H1 (cell line): ENCODE data around the gene OPA3. TPM values are rescaled to one million over a fixed set of nuclear protein-coding genes. Genes with fewer than 3 reads are reported as not detected.

Source experiments
- CTCF ChIA-PET: fragments of 300-600 bp; sonication (Branson Sonifier 250); formaldehyde crosslinking; loops from one replicate; lab custom pipeline; 2021; ENCODE audit not compliant: partially characterized antibody; lab: Charles Lee
- POLR2A ChIA-PET: fragments of 300-600 bp; sonication (Branson Sonifier 250); formaldehyde crosslinking; loops from one replicate; lab custom pipeline; 2021; ENCODE audit warnings: inconsistent platforms; ENCODE audit not compliant: partially characterized antibody; lab: Charles Lee
- DNase-seq, 2 experiments: peaks; one replicate each; pipeline versions ENCODE4 v3.0.0 to v3.0.0-alpha.2; 2010 to 2022; ENCODE audit warnings: low spot score in 2 of 2, low read depth in 1 of 2, mixed read lengths in 1 of 2
- FAIRE-seq: peaks from 2 replicates; lab custom pipeline; 2011; peaks lifted over from hg19 to GRCh38; lab: Jason Lieb, UNC
- H2AFZ ChIP-seq: 2 replicates; pipeline ENCODE4 v1.8.1; 2012; ENCODE audit warnings: low read length, inconsistent platforms
- H2AK5ac ChIP-seq: 2 replicates; pipeline ENCODE4 v1.6.1; 2013; ENCODE audit warnings: low read depth, low read length
- H2BK120ac ChIP-seq: replicated peaks from 2 replicates; pipeline ENCODE3; 2013; ENCODE audit warnings: low read depth, low read length, inconsistent platforms
- H2BK12ac ChIP-seq: 2 replicates; pipeline ENCODE4 v1.6.1; 2013; ENCODE audit warnings: low read depth, low read length
- H2BK15ac ChIP-seq: 2 replicates; pipeline ENCODE4 v1.6.1; 2013; ENCODE audit warnings: low read length
- H2BK20ac ChIP-seq: 2 replicates; pipeline ENCODE4 v1.6.1; 2013; ENCODE audit warnings: low read length
- H2BK5ac ChIP-seq: 2 replicates; pipeline ENCODE4 v1.6.1; 2013; ENCODE audit warnings: low read depth, low read length
- H3K14ac ChIP-seq: 2 replicates; pipeline ENCODE4 v1.6.1; 2013; ENCODE audit warnings: inconsistent platforms; ENCODE audit not compliant: insufficient read length
- H3K18ac ChIP-seq: 2 replicates; pipeline ENCODE4 v1.6.1; 2013; ENCODE audit warnings: low read length; ENCODE audit errors: extremely low read depth
- H3K23ac ChIP-seq: 2 replicates; pipeline ENCODE4 v1.6.1; 2013; ENCODE audit warnings: inconsistent platforms; ENCODE audit not compliant: insufficient read length
- H3K23me2 ChIP-seq: 2 replicates; pipeline ENCODE4 v1.6.1; 2013; ENCODE audit warnings: low read depth, low read length
- H3K27ac ChIP-seq: 2 replicates; pipeline ENCODE4 v1.6.1; 2011; ENCODE audit warnings: low read depth, low read length, inconsistent platforms
- H3K27me3 ChIP-seq, 4 experiments: replicated peaks in 1 of 4; 1 replicate in 1 of 4; 2 replicates in 3 of 4; pipeline versions ENCODE4 v1.6.1 to v1.8.1; 2011 to 2013; ENCODE audit warnings: low read length in 3 of 4, mild to moderate bottlenecking in 3 of 4, inconsistent platforms in 2 of 4, mixed read lengths in 2 of 4, moderate library complexity in 1 of 4; ENCODE audit not compliant: control insufficient read depth in 3 of 4, insufficient read depth in 3 of 4; ENCODE audit errors: extremely low read depth in 1 of 4
- H3K36me3 ChIP-seq, 4 experiments: 2 replicates each; pipeline versions ENCODE4 v1.6.1 to v1.8.1; 2011 to 2013; ENCODE audit warnings: mild to moderate bottlenecking in 4 of 4, low read length in 3 of 4, moderate library complexity in 2 of 4, control low read depth in 1 of 4, inconsistent platforms in 1 of 4; ENCODE audit not compliant: insufficient read depth in 4 of 4, control insufficient read depth in 2 of 4
- H3K4ac ChIP-seq: replicated peaks from 2 replicates; pipeline ENCODE3; 2013; ENCODE audit warnings: low read length, low read depth, mixed read lengths, inconsistent platforms; ENCODE audit not compliant: insufficient read length
- H3K4me1 ChIP-seq, 4 experiments: replicated peaks in 1 of 4; 1 replicate in 1 of 4; 2 replicates in 3 of 4; pipeline versions ENCODE4 v1.6.1 to v1.8.1; 2011 to 2013; ENCODE audit warnings: low read length in 3 of 4, inconsistent platforms in 2 of 4, mixed read lengths in 1 of 4; ENCODE audit not compliant: insufficient read depth in 4 of 4, control insufficient read depth in 3 of 4
- H3K4me2 ChIP-seq, 2 experiments: 2 replicates each; pipeline versions ENCODE4 v1.6.1 to v1.8.1; 2011 to 2013; ENCODE audit warnings: low read depth in 2 of 2, low read length in 2 of 2, control low read depth in 1 of 2, inconsistent platforms in 1 of 2, mild to moderate bottlenecking in 1 of 2; ENCODE audit not compliant: insufficient read depth in 1 of 2
- H3K4me3 ChIP-seq, 4 experiments: fragments of 200-600, 300-600 bp in 1 of 4; sonication (generic), shearing (Covaris generic), sonication (Bioruptor Twin) in 1 of 4; 2 replicates each; pipeline versions ENCODE4 v1.5.1 to v1.8.1; 2011 to 2016; ENCODE audit warnings: low read length in 4 of 4, low read depth in 3 of 4, control low read depth in 2 of 4, inconsistent platforms in 2 of 4, mild to moderate bottlenecking in 2 of 4, mixed read lengths in 1 of 4, moderate library complexity in 1 of 4; ENCODE audit not compliant: insufficient read depth in 2 of 4; ENCODE audit errors: extremely low read depth in 1 of 4
- H3K56ac ChIP-seq: replicated peaks from 2 replicates; pipeline ENCODE3; 2013; ENCODE audit warnings: low read depth, mild to moderate bottlenecking, mixed read lengths, low read length, inconsistent platforms; ENCODE audit not compliant: insufficient read length
- H3K79me1 ChIP-seq: 2 replicates; pipeline ENCODE4 v1.6.1; 2013; ENCODE audit warnings: low read depth, low read length, control low read depth
- H3K79me2 ChIP-seq, 2 experiments: 2 replicates each; pipeline versions ENCODE4 v1.6.1 to v1.8.1; 2012 to 2013; ENCODE audit warnings: low read length in 2 of 2, mild to moderate bottlenecking in 2 of 2, inconsistent platforms in 1 of 2; ENCODE audit not compliant: insufficient read depth in 2 of 2, control insufficient read depth in 1 of 2
- H3K9ac ChIP-seq, 4 experiments: replicated peaks in 1 of 4; 1 replicate in 1 of 4; 2 replicates in 3 of 4; pipeline versions ENCODE4 v1.6.1 to v1.8.1; 2011 to 2013; ENCODE audit warnings: low read depth in 3 of 4, low read length in 3 of 4, control low read depth in 2 of 4, mild to moderate bottlenecking in 2 of 4, moderate library complexity in 2 of 4, inconsistent platforms in 1 of 4; ENCODE audit errors: extremely low read depth in 1 of 4
- H3K9me3 ChIP-seq, 2 experiments: 2 replicates each; pipeline versions ENCODE4 v1.6.1 to v1.8.1; 2012 to 2013; ENCODE audit warnings: mild to moderate bottlenecking in 2 of 2, moderate library complexity in 2 of 2, control low read depth in 1 of 2, inconsistent platforms in 1 of 2, low read depth in 1 of 2, low read length in 1 of 2, mixed read lengths in 1 of 2; ENCODE audit not compliant: insufficient read depth in 2 of 2
- H4K20me1 ChIP-seq, 2 experiments: replicated peaks in 1 of 2; 2 replicates each; pipeline versions ENCODE3 to v1.8.1; 2011 to 2013; ENCODE audit warnings: inconsistent platforms in 2 of 2, low read length in 2 of 2, mild to moderate bottlenecking in 1 of 2; ENCODE audit not compliant: insufficient read depth in 2 of 2, control insufficient read depth in 1 of 2
- H4K5ac ChIP-seq: 2 replicates; pipeline ENCODE4 v1.6.1; 2013; ENCODE audit warnings: low read length, low read depth, mixed read lengths, inconsistent platforms; ENCODE audit not compliant: insufficient read length
- H4K8ac ChIP-seq: 2 replicates; pipeline ENCODE4 v1.8.0; 2013; ENCODE audit warnings: mild to moderate bottlenecking, moderate library complexity, low read length, inconsistent platforms; ENCODE audit not compliant: insufficient read depth; ENCODE audit errors: extremely low read depth
- H4K91ac ChIP-seq: replicated peaks from 2 replicates; pipeline ENCODE3; 2013; ENCODE audit warnings: low read length, mixed read lengths, inconsistent platforms; ENCODE audit not compliant: insufficient read length
- BACH1 ChIP-seq: IDR thresholded peaks from 2 replicates; pipeline ENCODE4 v1.6.1; 2012; ENCODE audit warnings: low read length, improper control_type of control experiment
- JUND ChIP-seq: IDR thresholded peaks from 2 replicates; pipeline ENCODE4 v1.6.1; 2011; ENCODE audit warnings: mild to moderate bottlenecking, improper control_type of control experiment, low read length
- RXRA ChIP-seq: IDR thresholded peaks from 2 replicates; pipeline ENCODE4 v1.6.1; 2011; ENCODE audit warnings: low read depth, mild to moderate bottlenecking, low read length, moderate library complexity; ENCODE audit not compliant: insufficient read depth
- WGBS, 2 experiments: shearing (Covaris generic) in 1 of 2; methylation state at CpG; one replicate each; pipeline versions ENCODE4 v1.1.6 to v1.1.7; 2013 to 2015; ENCODE audit warnings: low lambda C conversion rate in 2 of 2, mixed read lengths in 2 of 2, inconsistent platforms in 1 of 2, low coverage in 1 of 2, missing lambda C conversion rate in 1 of 2; ENCODE audit not compliant: insufficient replicate concordance in 2 of 2, insufficient coverage in 1 of 2, insufficient read length in 1 of 2; ENCODE audit errors: extremely low coverage in 1 of 2, missing lambda C conversion rate in 1 of 2; 5-methylcytosine and 5-hydroxymethylcytosine counted together
- polyA plus RNA-seq, 7 experiments: library from polyadenylated mRNA; depleted of rRNA in 3 of 7; stranded (reverse) in 5 of 7; unstranded in 2 of 7; fragments of >200 nt in 5 of 7; fragments of 200-250 nt in 2 of 7; gene quantifications; 1 replicate in 5 of 7; 2 replicates in 1 of 7; 4 replicates in 1 of 7; pipeline versions ENCODE4 v1.2.1 to v1.2.3, GENCODE V29; 2011 to 2013; ENCODE audit warnings: missing spikeins in 2 of 7, mixed read lengths in 2 of 7
- total RNA-seq: library from RNA; stranded (reverse); fragmentation: NEBNext Ultra II Directional; extraction: Animal tissue kit (Norgen Biotek cat#: 25700); gene quantifications from 2 replicates; pipeline ENCODE4 v1.2.1, GENCODE V29; 2021
- TF ChIP-seq, protein P1 (sequence below): IDR thresholded peaks from 2 replicates; pipeline ENCODE4 v1.6.1; 2012; ENCODE audit warnings: inconsistent platforms
- TF ChIP-seq, protein P2 (sequence below): IDR thresholded peaks from 2 replicates; pipeline ENCODE4 v1.6.1; 2012; ENCODE audit warnings: inconsistent platforms

OPA3 gene
- total and polyA plus RNA-seq, 2 of the 8 experiments (the other 6 are each of a cell fraction or from before 2014, with no cell fraction given): 12.5 to 14.5 TPM

DNA sequence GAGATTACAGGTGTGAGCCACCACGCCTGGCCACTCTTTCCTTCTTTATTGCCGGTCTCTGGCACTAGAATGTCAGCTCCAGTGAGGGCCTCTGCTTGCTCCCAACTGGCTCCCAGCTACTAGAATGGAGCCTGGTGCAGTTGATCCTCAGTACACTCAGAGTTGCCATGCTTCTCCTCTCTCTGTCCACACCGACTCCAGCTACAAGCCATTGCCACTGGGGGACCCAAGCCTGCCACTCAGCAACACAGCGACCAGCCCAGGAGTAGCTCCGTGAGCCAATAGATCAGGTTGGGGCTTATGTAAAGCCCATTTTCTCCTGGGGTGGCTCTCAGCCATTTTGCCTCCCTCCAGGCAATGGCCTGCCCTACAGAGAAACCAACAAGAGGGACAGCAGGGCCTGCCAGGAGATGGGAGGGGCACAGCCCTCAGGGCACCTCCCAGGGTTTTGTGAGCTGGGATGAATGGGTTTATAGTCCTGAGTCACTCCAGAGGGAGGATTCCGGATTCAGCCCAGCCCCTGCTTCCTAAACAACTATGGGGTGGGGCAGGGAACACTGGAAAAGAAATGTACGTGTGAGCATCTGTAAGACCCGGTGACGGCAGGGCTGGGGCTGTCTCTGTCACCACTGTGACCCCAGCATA lies 36.5 kb downstream of the OPA3 start:
- POLR2A ChIA-PET: no interaction called here
- H3K4me3 ChIP-seq: no peak overlapping the region
- no peak overlapping the region; the same call in 1 of the 2 replicates for H3K18ac ChIP-seq
- H2BK5ac ChIP-seq: no peak overlapping the region
- CTCF ChIA-PET: interaction anchor here (0.7 to 6.4 kb wide), 7 partner anchors 9 to 94 kb away, joined by 3 to 40 read pairs (median 12); no protein-coding TSS in a partner anchor
- no peak overlapping the region for H3K23ac ChIP-seq
- no peaks in the 10 kb centered on the region for H3K27me3 ChIP-seq
- no peak overlapping the region for H4K5ac ChIP-seq
- no peak overlapping the region for H3K14ac ChIP-seq
- no peak overlapping the region for H3K4ac ChIP-seq
- no peak overlapping the region for H3K4me2 ChIP-seq
- H3K36me3 ChIP-seq: no peaks in the 10 kb centered on the region
- no peak overlapping the region for H3K56ac ChIP-seq
- no peak overlapping the region for H3K9ac ChIP-seq
- H3K79me1 ChIP-seq: no peaks in the 10 kb centered on the region
- H4K20me1 ChIP-seq: no peaks in the 10 kb centered on the region
- no peak overlapping the region for H2BK15ac ChIP-seq
- no peak overlapping the region for H2BK12ac ChIP-seq
- no peak overlapping the region for H3K27ac ChIP-seq
- H3K23me2 ChIP-seq: no peaks in the 10 kb centered on the region
- no peak overlapping the region for H2AFZ ChIP-seq
- no peak overlapping the region for H2BK120ac ChIP-seq
- FAIRE-seq (no peak), DNase-seq (no peak)
- no peak overlapping the region for H2BK20ac ChIP-seq
- TF ChIP-seq RXRA (no peak), BACH1 (no peak), JUND (no peak)
- TF ChIP-seq, protein P1, sequence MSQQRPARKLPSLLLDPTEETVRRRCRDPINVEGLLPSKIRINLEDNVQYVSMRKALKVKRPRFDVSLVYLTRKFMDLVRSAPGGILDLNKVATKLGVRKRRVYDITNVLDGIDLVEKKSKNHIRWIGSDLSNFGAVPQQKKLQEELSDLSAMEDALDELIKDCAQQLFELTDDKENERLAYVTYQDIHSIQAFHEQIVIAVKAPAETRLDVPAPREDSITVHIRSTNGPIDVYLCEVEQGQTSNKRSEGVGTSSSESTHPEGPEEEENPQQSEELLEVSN: no peak
- TF ChIP-seq, protein P2, sequence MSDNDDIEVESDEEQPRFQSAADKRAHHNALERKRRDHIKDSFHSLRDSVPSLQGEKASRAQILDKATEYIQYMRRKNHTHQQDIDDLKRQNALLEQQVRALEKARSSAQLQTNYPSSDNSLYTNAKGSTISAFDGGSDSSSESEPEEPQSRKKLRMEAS: no peak
- 86% methylated on average over 9 of the region's 9 CpGs; no CpG with 5 or more reads in 1 of the 2 experiments for WGBS, 2 experiments
- no peak overlapping the region for H4K8ac ChIP-seq
- peaks cover 0 to 3% (median 0%) of the 10 kb centered on the region in 4 experiments; a peak in 2 of 7 replicates for H3K4me1 ChIP-seq
- no peak overlapping the region for H4K91ac ChIP-seq
- H3K9me3 ChIP-seq: no peaks in the 10 kb centered on the region
- H2AK5ac ChIP-seq: no peak overlapping the region
- no peaks in the 10 kb centered on the region for H3K79me2 ChIP-seq
